Lower lobe of right lung (tissue), 2 donors: ENCODE measurements around the gene RAD54L. TPM values are rescaled to one million over a fixed set of nuclear protein-coding genes. Genes with fewer than 3 reads are reported as not detected.

Experiments
- ATAC-seq, 2 donors: fragments of 200-7000 bp; cut with Tn5 transposase; one replicate each; pipeline ENCODE4 v1.9.1; 2020 to 2022; ENCODE audit warnings: mild to moderate bottlenecking in 2 of 2, moderate library complexity in 2 of 2
- DNase-seq: peaks from one replicate; pipeline ENCODE4 v3.0.0-alpha.2; 2020
- H3K27ac ChIP-seq: fragments of 200-600 bp; one replicate; pipeline ENCODE4 v1.8.0; 2022
- H3K27me3 ChIP-seq: fragments of 200-600 bp; one replicate; pipeline ENCODE4 v1.8.0; 2022; ENCODE audit warnings: low read depth
- H3K36me3 ChIP-seq: fragments of 200-600 bp; one replicate; pipeline ENCODE4 v1.8.0; 2022; ENCODE audit warnings: mild to moderate bottlenecking
- H3K4me1 ChIP-seq: fragments of 200-600 bp; one replicate; pipeline ENCODE4 v1.8.0; 2022
- H3K4me3 ChIP-seq: fragments of 200-600 bp; one replicate; pipeline ENCODE4 v1.8.0; 2022; ENCODE audit warnings: mild to moderate bottlenecking
- H3K9me3 ChIP-seq: fragments of 200-600 bp; one replicate; pipeline ENCODE4 v1.8.0; 2022
- CTCF ChIP-seq: fragments of 200-600 bp; IDR thresholded peaks from one replicate; pipeline ENCODE4 v1.8.0; 2022; ENCODE audit warnings: antibody characterized with exemption, mild to moderate bottlenecking
- intact Hi-C: fragments of 100-400 bp; cut with DNase I; formaldehyde crosslinking; loops from one replicate; pipeline ENCODE4 v1.11.0; 2022
- total RNA-seq: library from RNA; stranded (reverse); fragmentation: NEBNext Ultra II Directional; extraction: Animal tissue kit (Norgen Biotek cat#: 25700); gene quantifications from one replicate; pipeline ENCODE4 v1.2.1, GENCODE V29; 2021
- donor health status: DM: no; HTN: yes; CAD: no; lungs with severe emphysema.

RAD54L gene
- total RNA-seq, 1 donor from 2014 or later: 1.7 TPM

- Histone ChIP-seq H3K9me3 (no peaks in the 10 kb centered on the region), H3K27ac (no peak overlapping the region), H3K27me3 (no peaks in the 10 kb centered on the region), H3K36me3 (peaks cover 78% of the 10 kb centered on the region), H3K4me1 (peaks cover 12% of the 10 kb centered on the region), H3K4me3 (no peak overlapping the region)
- ATAC-seq (no peak), DNase-seq (no peak)
- intact Hi-C loops: no loop called here
- TF ChIP-seq CTCF: no peak
Measured at GRCh38 chr1:46284597-46285564, 37.3 kb downstream of the RAD54L start.

- DNase-seq: no peak
- no peak for TF ChIP-seq CTCF
- peaks cover 76% of the 10 kb centered on the region for H3K36me3 ChIP-seq
- H3K4me1 ChIP-seq: peaks cover 12% of the 10 kb centered on the region
- no peak overlapping the region for H3K27ac ChIP-seq
- no peak for ATAC-seq
- intact Hi-C loops: no loop called here
- no peaks in the 10 kb centered on the region for H3K27me3 ChIP-seq
- H3K9me3 ChIP-seq: no peaks in the 10 kb centered on the region
- no peak overlapping the region for H3K4me3 ChIP-seq
Measured at GRCh38 chr1:46285730-46286477, 38.3 kb downstream of the RAD54L start.

GRCh38 chr1:46288485-46289133 is 41.0 kb downstream of the RAD54L start:
- Histone ChIP-seq H3K4me3 (no peak overlapping the region), H3K27me3 (no peaks in the 10 kb centered on the region), H3K9me3 (no peaks in the 10 kb centered on the region), H3K27ac (peak overlapping the region; percentile 53), H3K36me3 (peaks cover 74% of the 10 kb centered on the region), H3K4me1 (peaks cover 12% of the 10 kb centered on the region)
- intact Hi-C loops: no loop called here
- DNase-seq (no peak), ATAC-seq (peak; percentile 78 to 85)
- TF ChIP-seq CTCF: no peak

- ATAC-seq: no peak
- DNase-seq: no peak
- no peak overlapping the region for H3K4me3 ChIP-seq
- H3K4me1 ChIP-seq: peaks cover 12% of the 10 kb centered on the region
- intact Hi-C loops: no loop called here
- H3K27ac ChIP-seq: peak overlapping the region; percentile 53
- no peaks in the 10 kb centered on the region for H3K27me3 ChIP-seq
- H3K9me3 ChIP-seq: no peaks in the 10 kb centered on the region
- peaks cover 73% of the 10 kb centered on the region for H3K36me3 ChIP-seq
- TF ChIP-seq CTCF: no peak
Measured at GRCh38 chr1:46289134-46289494, 41.6 kb downstream of the RAD54L start.

- Histone ChIP-seq H3K9me3 (no peaks in the 10 kb centered on the region), H3K4me3 (no peak overlapping the region), H3K36me3 (peaks cover 73% of the 10 kb centered on the region), H3K4me1 (peaks cover 12% of the 10 kb centered on the region), H3K27ac (no peak overlapping the region), H3K27me3 (no peaks in the 10 kb centered on the region)
- ATAC-seq: no peak
- no peak for DNase-seq
- intact Hi-C loops: no loop called here
- no peak for TF ChIP-seq CTCF
Measured at GRCh38 chr1:46289976-46290375, 42.4 kb downstream of the RAD54L start.
